GM21381 (cell line): ENCODE data around the gene PPDPF.
A peak's percentile ranks its signal among the peaks of the same experiment; 100 is the strongest.
"Not testable (repeated sequence)": the region's sequence is repeated elsewhere in the genome, so short reads cannot be mapped to it uniquely, and the experiment has no call there.

Source experiments
- ATAC-seq: cut with Tn5 transposase; IDR thresholded peaks from one replicate; pipeline ENCODE4 v1.9.1; 2021; ENCODE audit warnings: mild to moderate bottlenecking, moderate library complexity; ENCODE audit not compliant: unreplicated experiment

The PPDPF gene

GRCh38 chr20:63547725-63548480, 27.3 kb downstream of the PPDPF start, which contains the start of gene SRMS:
TSS of gene SRMS (minus strand) at chr20:63547749. CDS start at chr20:63547463, 286 bp downstream.
- no peak for ATAC-seq

DNA sequence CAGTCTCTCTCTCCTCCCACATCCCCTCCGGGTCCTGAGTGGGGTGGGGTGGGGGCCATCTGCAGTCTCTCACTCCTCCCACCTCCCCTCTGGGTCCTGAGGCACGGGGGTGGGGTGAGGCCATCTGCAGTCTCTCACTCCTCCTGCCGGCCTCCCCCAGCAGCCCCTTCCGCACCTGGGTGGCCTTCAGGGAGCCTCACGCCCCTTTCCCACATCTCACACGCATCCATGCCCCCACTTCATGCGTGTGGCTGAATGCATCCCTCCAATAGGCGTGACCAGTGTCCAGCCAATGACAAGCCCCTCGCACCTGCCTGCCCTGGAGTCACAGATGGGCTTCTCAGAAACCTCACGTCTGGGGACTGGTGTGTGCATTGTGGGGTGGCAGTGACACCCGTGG, 28.0 kb downstream of the PPDPF start:
- ATAC-seq = no peak

GRCh38 chr20:63549019-63549418, 28.5 kb downstream of the PPDPF start:
- no peak for ATAC-seq

- ATAC-seq = no peak
Measured at GRCh38 chr20:63549679-63550282, 29.2 kb downstream of the PPDPF start.

- no peak for ATAC-seq
Measured at GRCh38 chr20:63551068-63551467, 30.5 kb downstream of the PPDPF start.

DNA sequence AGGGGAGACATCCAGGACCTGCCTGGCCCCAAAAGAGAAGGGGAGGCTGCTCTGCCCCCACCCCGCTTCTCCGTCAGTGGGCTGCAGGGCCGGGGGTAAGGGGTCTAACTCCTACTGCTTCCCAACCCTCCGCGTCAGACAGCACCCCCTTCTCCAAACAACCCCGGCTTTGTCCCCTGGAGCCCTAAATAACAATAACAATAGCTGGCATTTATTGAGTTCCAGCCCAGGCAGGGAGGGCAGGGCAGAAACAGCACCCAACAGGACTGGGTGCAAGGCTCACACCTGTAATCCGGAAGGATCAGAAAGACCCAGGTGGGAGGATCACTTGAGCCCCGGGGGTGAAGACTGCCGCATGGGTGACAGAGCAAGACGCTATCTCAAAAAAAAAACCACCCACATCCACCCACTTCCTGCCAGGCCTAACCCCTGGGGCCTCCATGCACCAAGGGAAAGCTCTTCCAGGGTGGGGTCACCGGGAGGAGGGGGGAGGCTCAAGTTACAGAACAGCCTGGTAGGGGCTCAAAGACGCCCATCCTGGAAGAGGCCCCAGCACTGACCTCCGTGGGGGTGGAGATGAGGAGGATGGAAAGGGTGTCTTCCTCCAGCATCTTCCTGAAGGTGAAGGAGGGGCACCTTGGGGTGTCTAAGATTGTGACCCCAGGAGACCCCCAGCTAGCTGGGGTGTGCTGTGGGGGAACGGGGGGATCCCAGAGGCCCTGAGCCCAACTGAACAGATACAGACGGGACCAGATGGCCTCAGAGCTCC, 32.1 kb downstream of the PPDPF start:
- ATAC-seq = peak; percentile 23

GRCh38 chr20:63553251-63553932, 32.8 kb downstream of the PPDPF start:
- ATAC-seq = peak; percentile 49

- peak; percentile 21 for ATAC-seq
Measured at GRCh38 chr20:63553933-63554290, 33.3 kb downstream of the PPDPF start, which contains the start of gene FNDC11. TSS of gene FNDC11 (plus strand) at chr20:63554159. CDS start at chr20:63555664, 1,505 bp downstream.

DNA sequence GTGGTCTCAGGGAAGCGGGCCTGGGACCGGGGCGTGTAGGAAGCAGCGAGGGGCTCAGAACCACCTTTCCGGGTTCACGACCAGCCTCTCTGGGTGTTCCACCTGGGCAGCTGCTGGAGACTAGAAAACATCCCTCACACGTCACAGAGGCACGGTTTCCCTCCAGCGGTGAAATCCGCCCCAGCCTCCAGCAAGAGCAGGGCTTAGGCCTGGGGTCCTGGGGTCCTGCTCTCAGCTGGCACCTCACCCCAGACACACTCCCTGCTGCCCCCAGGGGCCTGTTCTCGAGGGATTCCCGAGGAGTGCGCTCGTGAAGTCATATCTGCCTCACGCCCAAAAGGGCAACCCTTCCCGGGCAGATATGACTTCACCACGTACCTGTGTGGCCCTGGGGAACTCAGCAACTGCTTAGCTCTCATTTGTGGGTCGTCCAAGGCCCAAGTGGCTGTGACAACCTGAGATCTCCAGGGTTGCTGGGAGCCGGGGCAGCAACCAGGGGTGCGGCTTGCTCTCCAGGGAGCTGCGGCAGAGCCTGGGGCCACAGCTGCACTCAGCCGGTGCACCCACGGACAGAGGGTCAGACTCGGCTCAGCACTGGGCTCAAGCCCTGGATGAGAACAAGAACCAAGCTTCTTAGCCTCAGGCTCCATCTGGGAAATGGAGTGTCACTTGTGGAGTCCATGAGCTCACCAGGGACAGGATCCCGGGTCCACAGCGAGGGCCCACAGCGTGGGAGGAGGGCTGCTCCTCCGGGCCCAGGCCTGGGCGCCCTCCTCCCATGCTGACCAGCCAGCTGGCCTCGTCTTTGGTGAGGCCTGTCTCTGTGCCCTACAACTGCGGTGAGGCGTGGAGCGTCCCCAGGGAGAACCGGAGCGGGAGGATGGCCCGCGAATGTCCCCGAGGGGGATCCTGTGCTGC, 34.1 kb downstream of the PPDPF start:
- no peak for ATAC-seq

- ATAC-seq = no peak
Measured at GRCh38 chr20:63555661-63556381, 35.3 kb downstream of the PPDPF start.

DNA sequence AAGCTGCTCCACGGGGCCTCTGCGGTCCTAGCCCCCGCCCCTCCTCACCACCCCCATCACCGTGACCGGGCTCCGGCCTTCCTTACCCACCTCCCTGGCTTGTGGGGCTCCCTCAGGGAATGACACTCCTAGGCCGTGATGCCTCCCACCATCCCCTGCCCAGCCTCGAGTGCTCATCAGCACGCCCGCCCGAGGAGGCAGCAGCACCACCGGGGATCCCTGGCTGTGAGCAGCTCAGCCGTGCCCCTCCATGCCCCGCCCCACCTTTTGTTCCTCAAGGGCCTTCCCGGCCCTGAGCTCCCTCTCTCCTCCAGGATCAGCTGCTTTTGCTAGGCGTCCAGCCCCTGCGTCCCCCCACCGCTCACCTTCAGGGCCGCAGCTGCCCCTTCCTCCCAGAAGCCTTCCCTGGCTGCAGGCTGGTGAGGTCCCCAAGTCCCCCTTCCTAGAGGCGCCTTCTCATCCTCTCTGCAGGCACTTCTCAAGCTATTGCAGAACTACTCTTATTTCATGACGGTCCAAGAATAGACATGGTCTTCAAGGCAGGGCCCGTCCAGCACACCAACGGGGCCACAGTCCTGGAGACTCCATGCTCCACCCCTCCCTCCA, 36.4 kb downstream of the PPDPF start:
- ATAC-seq = no peak

DNA sequence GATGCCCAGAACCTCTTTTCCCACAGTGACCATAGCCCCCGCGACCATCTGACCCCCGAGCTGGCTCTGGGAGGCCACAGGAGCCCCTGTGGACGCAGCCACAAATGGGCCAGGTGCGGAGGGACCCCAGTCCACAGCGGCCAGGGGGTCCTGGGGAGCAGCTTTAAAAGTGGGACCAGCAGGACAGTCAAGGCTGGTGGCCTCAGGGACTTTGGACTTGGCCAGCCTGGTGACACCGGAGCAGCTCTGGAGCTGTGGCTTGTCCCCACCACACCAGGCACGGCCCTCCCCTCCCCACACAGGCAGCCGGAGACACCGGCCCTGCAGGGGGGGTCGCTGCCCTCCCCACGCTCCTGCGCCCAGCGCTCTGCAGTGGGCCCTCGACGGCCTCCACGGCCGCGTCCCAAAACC, 36.9 kb downstream of the PPDPF start:
- no peak for ATAC-seq

GRCh38 chr20:63558804-63559484, 38.4 kb downstream of the PPDPF start:
- no peak for ATAC-seq

DNA sequence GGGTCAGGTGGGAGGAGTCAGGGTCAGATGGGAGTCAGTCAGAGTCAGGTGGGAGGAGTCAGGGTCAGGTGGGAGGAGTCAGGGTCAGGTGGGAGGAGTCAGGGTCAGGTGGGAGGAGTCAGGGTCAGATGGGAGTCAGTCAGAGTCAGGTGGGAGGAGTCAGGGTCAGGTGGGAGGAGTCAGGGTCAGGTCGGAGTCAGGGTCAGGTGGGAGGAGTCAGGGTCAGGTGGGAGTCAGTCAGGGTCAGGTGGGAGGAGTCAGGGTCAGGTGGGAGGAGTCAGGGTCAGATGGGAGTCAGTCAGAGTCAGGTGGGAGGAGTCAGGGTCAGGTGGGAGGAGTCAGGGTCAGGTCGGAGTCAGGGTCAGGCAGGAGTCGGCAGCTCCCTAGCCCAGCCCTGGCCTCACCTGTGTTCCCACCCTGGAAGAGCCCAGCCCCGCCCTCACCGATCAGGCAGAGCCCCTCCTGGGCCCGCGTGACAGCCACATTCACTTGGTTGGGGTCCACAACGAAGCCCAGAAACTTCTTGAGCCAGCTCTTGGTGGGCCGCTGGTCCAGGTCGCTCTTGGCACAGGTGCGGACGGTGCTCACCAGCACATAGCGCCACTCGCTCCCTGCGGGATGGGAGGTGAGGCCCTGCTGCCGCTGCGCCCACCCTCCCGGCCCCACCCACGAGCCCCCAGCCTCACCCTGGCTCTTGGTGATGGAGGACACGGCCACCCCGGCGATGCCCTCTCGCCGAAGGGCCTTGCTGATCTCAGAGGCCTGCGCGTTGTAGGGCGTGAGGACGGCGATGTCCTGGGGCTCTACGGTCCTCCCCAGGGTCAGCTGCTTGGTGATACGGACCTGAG, 39.1 kb downstream of the PPDPF start:
- not testable (repeated sequence) for ATAC-seq

DNA sequence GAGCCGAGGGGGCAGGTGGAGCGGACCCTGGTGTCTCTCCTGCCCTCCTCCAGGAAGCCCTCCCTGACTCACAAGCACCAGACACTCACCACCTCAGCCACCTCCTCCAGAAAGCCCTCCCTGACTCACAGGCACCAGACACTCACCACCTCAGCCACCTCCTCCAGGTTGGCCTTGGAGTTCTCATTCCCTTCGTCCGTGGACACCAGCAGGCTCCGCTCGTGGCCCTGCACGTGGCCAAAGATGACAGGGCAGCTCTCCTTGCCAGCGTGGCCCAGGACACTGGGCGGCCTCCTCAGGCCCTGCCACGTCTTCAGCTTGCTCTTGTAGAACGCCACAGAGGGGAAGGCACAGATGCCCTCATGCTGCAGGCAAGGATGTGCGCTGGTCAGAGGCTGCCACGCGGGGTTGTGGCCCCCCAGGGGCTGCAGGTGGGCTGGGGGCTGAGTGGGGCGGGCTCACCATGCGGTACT, 39.8 kb downstream of the PPDPF start:
- ATAC-seq = no peak

GRCh38 chr20:63560856-63561609, 40.5 kb downstream of the PPDPF start:
- ATAC-seq = no peak
